Hepatocyte (in vitro differentiated cells): ENCODE results near the gene SKOR2. TPM values are rescaled to one million over a fixed set of nuclear protein-coding genes. Genes with fewer than 3 reads are reported as not detected.

ENCODE experiments used
- DNase-seq: peaks from one replicate; pipeline ENCODE4 v3.0.0-alpha.2; 2016; ENCODE audit warnings: low spot score
- H2AFZ ChIP-seq: fragments of 200-600 bp; sonication (generic); 2 replicates; pipeline ENCODE4 v1.6.0; 2016; ENCODE audit warnings: antibody characterized with exemption, mild to moderate bottlenecking
- H3K27ac ChIP-seq: fragments of 200-600 bp; sonication (generic); 2 replicates; pipeline ENCODE4 v1.5.1; 2016; ENCODE audit warnings: mild to moderate bottlenecking
- H3K27me3 ChIP-seq: fragments of 200-600 bp; sonication (generic); 2 replicates; pipeline ENCODE4 v1.6.1; 2016
- H3K36me3 ChIP-seq: fragments of 200-600 bp; sonication (generic); replicated peaks from 2 replicates; pipeline ENCODE4 v1.5.1; 2016; ENCODE audit warnings: low read depth; ENCODE audit not compliant: insufficient read depth
- H3K4me1 ChIP-seq: fragments of 200-600 bp; sonication (generic); 2 replicates; pipeline ENCODE4 v1.5.1; 2016; ENCODE audit warnings: mild to moderate bottlenecking, moderate library complexity; ENCODE audit not compliant: insufficient read depth
- H3K4me2 ChIP-seq: fragments of 200-600 bp; sonication (generic); 2 replicates; pipeline ENCODE4 v1.6.0; 2016
- H3K4me3 ChIP-seq: fragments of 200-600 bp; sonication (generic); 2 replicates; pipeline ENCODE4 v1.5.1; 2016; ENCODE audit warnings: mild to moderate bottlenecking
- H3K79me2 ChIP-seq: fragments of 200-600 bp; sonication (generic); 2 replicates; pipeline ENCODE4 v1.6.0; 2017; ENCODE audit warnings: mild to moderate bottlenecking
- H3K9me2 ChIP-seq: fragments of 200-600 bp; sonication (generic); replicated peaks from 2 replicates; pipeline ENCODE4 v1.6.0; 2017; ENCODE audit warnings: mild to moderate bottlenecking; ENCODE audit not compliant: insufficient read depth
- H3K9me3 ChIP-seq: fragments of 200-600 bp; sonication (generic); 2 replicates; pipeline ENCODE4 v1.5.1; 2016; ENCODE audit warnings: low read depth, mild to moderate bottlenecking
- H4K20me1 ChIP-seq: fragments of 200-600 bp; sonication (generic); 2 replicates; pipeline ENCODE4 v1.6.0; 2016; ENCODE audit warnings: mild to moderate bottlenecking; ENCODE audit not compliant: insufficient read depth, poor library complexity, severe bottlenecking
- EZH2 ChIP-seq: fragments of 200-600 bp; sonication (generic); IDR thresholded peaks from 2 replicates; pipeline ENCODE4 v1.6.1; 2016; ENCODE audit warnings: antibody characterized with exemption, mild to moderate bottlenecking, borderline replicate concordance
- EZH2phosphoT487 ChIP-seq: fragments of 200-600 bp; sonication (generic); IDR thresholded peaks from one replicate; pipeline ENCODE4 v1.6.1; 2018; ENCODE audit warnings: antibody characterized with exemption, mild to moderate bottlenecking, low read depth, moderate library complexity; ENCODE audit not compliant: unreplicated experiment, severe bottlenecking
- WGBS: methylation state at CpG from one replicate; pipeline ENCODE4 v1.1.6; 2016; ENCODE audit warnings: low lambda C conversion rate; ENCODE audit errors: missing lambda C conversion rate; 5-methylcytosine and 5-hydroxymethylcytosine counted together
- polyA plus RNA-seq: library from polyadenylated mRNA; unstranded; fragments of >200 nt; fragmentation: Nextera tagmentation; extraction: Ambion mirVana; gene quantifications from 2 replicates; pipeline ENCODE4 v1.2.1, GENCODE V29; 2016
- total RNA-seq: library from RNA; depleted of rRNA; stranded (reverse); fragments of >200 nt; gene quantifications from 2 replicates; pipeline ENCODE4 v1.2.3, GENCODE V29; 2014
- TF ChIP-seq, protein P1 (sequence below): fragments of 200-600 bp; sonication (generic); IDR thresholded peaks from 2 replicates; pipeline ENCODE4 v1.5.1; 2016; ENCODE audit warnings: antibody characterized with exemption, mild to moderate bottlenecking; ENCODE audit not compliant: poor library complexity

SKOR2 gene
- total and polyA plus RNA-seq, 2 experiments from 2014 or later = not detected

DNA sequence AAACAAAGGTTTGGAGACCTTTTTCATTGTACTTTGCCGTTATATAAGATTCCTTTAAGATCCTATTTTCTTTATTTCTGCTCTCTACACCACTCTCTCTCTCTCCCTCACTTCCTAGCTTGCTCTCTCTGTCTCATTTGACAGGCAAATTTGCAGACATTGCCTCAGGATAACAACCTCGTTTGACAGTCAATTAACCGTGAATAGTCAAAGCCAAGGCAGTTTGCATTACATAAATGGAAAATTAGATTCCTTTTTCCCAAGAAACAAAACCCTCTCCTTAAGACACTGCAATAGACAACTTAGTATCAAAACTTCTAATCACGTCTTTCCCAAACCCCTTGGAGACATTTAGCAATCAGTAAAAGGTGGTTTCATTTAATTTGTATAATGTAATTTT lies 7.4 kb downstream of the SKOR2 start:
- 27% methylated on average over 4 of the region's 4 CpGs for WGBS
- Histone ChIP-seq H3K9me3 (no peaks in the 10 kb centered on the region), H3K27me3 (peaks cover 93% of the 10 kb centered on the region), H3K4me1 (no peaks in the 10 kb centered on the region), H4K20me1 (no peaks in the 10 kb centered on the region), H3K79me2 (no peaks in the 10 kb centered on the region), H2AFZ (no peak overlapping the region), H3K4me3 (no peak overlapping the region), H3K36me3 (no peaks in the 10 kb centered on the region), H3K27ac (no peak overlapping the region), H3K9me2 (no peaks in the 10 kb centered on the region), H3K4me2 (no peak overlapping the region)
- TF ChIP-seq EZH2 = no peak
- no peak for DNase-seq

DNA sequence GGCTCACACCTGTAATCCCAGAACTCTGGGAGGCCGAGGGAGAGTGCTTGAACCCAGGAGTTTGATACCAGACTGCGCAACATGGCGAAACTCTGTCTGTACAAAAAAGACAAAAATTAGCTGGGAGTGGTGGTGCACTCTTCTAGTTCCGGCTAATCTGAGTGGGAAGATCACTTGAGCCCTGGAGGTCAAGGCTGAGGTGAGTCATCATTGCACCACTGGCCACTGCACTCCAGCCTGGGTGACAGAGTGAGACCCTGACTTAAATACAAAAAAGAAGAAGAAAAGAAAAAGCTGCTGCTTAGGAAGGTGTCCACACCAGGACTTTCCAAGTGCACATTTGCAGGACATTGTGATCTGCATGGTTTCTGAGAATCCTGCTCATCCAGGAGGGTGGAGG lies 16.4 kb downstream of the SKOR2 start:
- Histone ChIP-seq H3K4me2 (no peak overlapping the region), H3K36me3 (no peaks in the 10 kb centered on the region), H3K4me3 (no peak overlapping the region), H4K20me1 (no peaks in the 10 kb centered on the region), H3K79me2 (no peaks in the 10 kb centered on the region), H2AFZ (no peak overlapping the region), H3K9me3 (no peaks in the 10 kb centered on the region), H3K4me1 (no peaks in the 10 kb centered on the region), H3K27me3 (peaks cover 66% of the 10 kb centered on the region), H3K9me2 (no peaks in the 10 kb centered on the region), H3K27ac (no peak overlapping the region)
- WGBS = 83% methylated on average over 4 of the region's 4 CpGs
- TF ChIP-seq, protein P1, sequence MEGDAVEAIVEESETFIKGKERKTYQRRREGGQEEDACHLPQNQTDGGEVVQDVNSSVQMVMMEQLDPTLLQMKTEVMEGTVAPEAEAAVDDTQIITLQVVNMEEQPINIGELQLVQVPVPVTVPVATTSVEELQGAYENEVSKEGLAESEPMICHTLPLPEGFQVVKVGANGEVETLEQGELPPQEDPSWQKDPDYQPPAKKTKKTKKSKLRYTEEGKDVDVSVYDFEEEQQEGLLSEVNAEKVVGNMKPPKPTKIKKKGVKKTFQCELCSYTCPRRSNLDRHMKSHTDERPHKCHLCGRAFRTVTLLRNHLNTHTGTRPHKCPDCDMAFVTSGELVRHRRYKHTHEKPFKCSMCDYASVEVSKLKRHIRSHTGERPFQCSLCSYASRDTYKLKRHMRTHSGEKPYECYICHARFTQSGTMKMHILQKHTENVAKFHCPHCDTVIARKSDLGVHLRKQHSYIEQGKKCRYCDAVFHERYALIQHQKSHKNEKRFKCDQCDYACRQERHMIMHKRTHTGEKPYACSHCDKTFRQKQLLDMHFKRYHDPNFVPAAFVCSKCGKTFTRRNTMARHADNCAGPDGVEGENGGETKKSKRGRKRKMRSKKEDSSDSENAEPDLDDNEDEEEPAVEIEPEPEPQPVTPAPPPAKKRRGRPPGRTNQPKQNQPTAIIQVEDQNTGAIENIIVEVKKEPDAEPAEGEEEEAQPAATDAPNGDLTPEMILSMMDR = no peak
- TF ChIP-seq EZH2 (no peak), EZH2phosphoT487 (no peak)
- DNase-seq = no peak

DNA sequence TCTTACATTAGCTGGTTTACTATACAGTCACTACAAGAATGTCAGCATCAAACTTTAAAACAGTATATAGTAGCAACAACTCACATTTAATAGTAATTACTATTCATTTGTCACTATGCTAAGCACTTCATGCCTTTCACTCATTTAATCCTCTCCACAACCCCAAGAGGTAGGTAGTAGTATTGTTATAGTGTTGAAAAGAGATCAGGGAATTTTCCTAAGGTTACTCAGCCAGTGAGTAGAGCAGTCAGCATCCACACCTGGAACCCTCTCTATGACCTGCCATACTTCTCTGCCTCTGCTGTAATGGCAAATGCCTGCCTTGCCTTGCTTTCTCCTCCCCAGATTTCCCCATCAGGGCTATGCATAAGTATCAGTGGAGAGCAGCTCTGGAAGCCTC lies 24.8 kb downstream of the SKOR2 start:
- no peaks in the 10 kb centered on the region for H3K79me2 ChIP-seq
- H4K20me1 ChIP-seq = no peaks in the 10 kb centered on the region
- no peak overlapping the region for H3K4me2 ChIP-seq
- no peak overlapping the region for H3K27ac ChIP-seq
- H3K9me3 ChIP-seq = no peaks in the 10 kb centered on the region
- DNase-seq = no peak
- H3K36me3 ChIP-seq = peaks cover 6% of the 10 kb centered on the region
- no peaks in the 10 kb centered on the region for H3K9me2 ChIP-seq
- no peaks in the 10 kb centered on the region for H3K4me1 ChIP-seq
- H2AFZ ChIP-seq = no peak overlapping the region
- TF ChIP-seq EZH2 (no peak), EZH2phosphoT487 (no peak)
- TF ChIP-seq, protein P1 = no peak
- peaks cover 62% of the 10 kb centered on the region for H3K27me3 ChIP-seq
- no peak overlapping the region for H3K4me3 ChIP-seq

DNA sequence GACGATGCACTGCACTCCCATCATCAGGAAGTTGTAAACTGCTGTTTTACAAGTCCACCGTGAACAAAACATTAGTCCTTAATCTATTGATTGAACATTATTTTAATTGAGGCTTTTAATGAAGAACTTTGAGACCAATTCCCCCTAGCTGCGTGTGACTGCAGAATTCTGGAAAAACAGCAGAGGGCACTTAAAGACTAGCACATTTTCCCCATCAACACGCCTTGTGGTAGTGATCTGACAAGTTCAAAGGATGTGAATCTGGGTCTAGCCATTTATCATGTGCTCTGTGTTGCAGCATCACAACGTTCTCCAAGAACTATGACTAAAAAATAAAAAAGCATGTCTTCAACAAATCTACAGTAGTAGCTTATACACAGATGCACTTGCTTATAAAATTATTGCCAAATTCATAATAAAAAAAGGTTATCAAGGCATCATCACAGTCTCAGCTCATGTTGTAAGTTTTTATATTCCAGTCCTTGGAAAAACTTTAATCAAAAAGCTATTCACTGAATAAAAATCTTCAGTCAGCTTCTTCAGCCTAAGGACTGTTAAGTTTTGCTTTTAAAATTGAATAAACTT lies 35.8 kb downstream of the SKOR2 start:
- no peaks in the 10 kb centered on the region for H3K9me2 ChIP-seq
- peak; percentile 78 for DNase-seq
- H3K36me3 ChIP-seq = no peaks in the 10 kb centered on the region
- H3K4me3 ChIP-seq = no peak overlapping the region
- H3K4me2 ChIP-seq = no peak overlapping the region
- under 1% methylated on average over 5 of the region's 5 CpGs for WGBS
- no peaks in the 10 kb centered on the region for H3K4me1 ChIP-seq
- no peaks in the 10 kb centered on the region for H4K20me1 ChIP-seq
- no peak for TF ChIP-seq EZH2phosphoT487
- TF ChIP-seq EZH2 = no peak
- TF ChIP-seq, protein P1 = peak; percentile 85
- H3K79me2 ChIP-seq = no peaks in the 10 kb centered on the region
- H3K27ac ChIP-seq = no peak overlapping the region
- H2AFZ ChIP-seq = no peak overlapping the region
- H3K27me3 ChIP-seq = peaks cover 44% of the 10 kb centered on the region
- no peaks in the 10 kb centered on the region for H3K9me3 ChIP-seq
